Activated CD8-positive, alpha-beta T cell treated with anti-CD3 and anti-CD28 coated beads, Interleukin-2, amount 10 ng/mL, durations not matched to agents 7 days and 5 days (primary cell): Measurements from ENCODE around the gene CSKMT. TPM values are rescaled to one million over a fixed set of nuclear protein-coding genes. Genes with fewer than 3 reads are reported as not detected.

Experiments used
- ATAC-seq: fragments of 150-1000 bp; cut with Tn5 transposase; one replicate; pipeline ENCODE4 v1.10.0; 2021; ENCODE audit warnings: moderate library complexity
- CTCF ChIA-PET: fragments of 350-600 bp; sonication (Branson Sonifier 250); formaldehyde crosslinking; loops from one replicate; lab custom pipeline; 2021; ENCODE audit warnings: antibody characterized with exemption; lab: Charles Lee
- POLR2A ChIA-PET: fragments of 350-600 bp; sonication (Branson Sonifier 250); formaldehyde crosslinking; loops from one replicate; lab custom pipeline; 2021; ENCODE audit warnings: antibody characterized with exemption; lab: Charles Lee
- DNase-seq: peaks from one replicate; pipeline ENCODE4 v3.0.0-alpha.2; 2020
- H3K27ac Mint-ChIP-seq: one replicate; pipeline ENCODE4 v1.8.0; 2021; ENCODE audit warnings: mild to moderate bottlenecking, mixed read lengths
- H3K27me3 Mint-ChIP-seq: one replicate; pipeline ENCODE4 v1.8.0; 2021; ENCODE audit warnings: low read depth, mixed read lengths
- H3K36me3 Mint-ChIP-seq: one replicate; pipeline ENCODE4 v1.8.0; 2021; ENCODE audit warnings: low read depth, mixed read lengths
- H3K4me1 Mint-ChIP-seq: one replicate; pipeline ENCODE4 v1.8.0; 2021; ENCODE audit warnings: low read depth, mixed read lengths
- H3K4me3 Mint-ChIP-seq: one replicate; pipeline ENCODE4 v1.8.0; 2021; ENCODE audit warnings: mild to moderate bottlenecking, mixed read lengths
- H3K9me3 Mint-ChIP-seq: one replicate; pipeline ENCODE4 v1.8.0; 2022; ENCODE audit warnings: mixed read lengths; ENCODE audit not compliant: insufficient read depth
- total RNA-seq, 2 experiments: library from RNA; stranded (reverse); gene quantifications; one replicate each; pipeline ENCODE4 v1.2.3, GENCODE V29; 2021

CSKMT gene
- total RNA-seq, 2 experiments from 2014 or later = 21.9 to 22.8 TPM

DNA sequence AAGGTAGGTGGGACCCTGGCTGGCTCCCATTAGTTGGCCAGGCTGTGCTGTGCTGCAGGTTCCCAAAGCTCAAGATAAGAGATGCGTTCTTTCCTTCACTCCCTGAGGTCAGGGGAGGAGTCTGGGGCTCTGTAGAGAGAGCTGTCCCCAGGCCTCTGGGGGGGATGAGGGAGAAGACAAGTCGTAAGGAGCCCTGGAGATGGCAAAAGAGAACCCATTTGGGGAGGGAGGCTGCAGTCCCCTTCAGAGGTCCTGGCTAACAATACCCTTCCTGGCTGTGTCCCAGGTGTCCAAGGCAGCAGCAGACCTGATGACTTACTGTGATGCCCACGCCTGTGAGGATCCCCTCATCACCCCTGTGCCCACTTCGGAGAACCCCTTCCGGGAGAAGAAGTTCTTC lies 43.3 kb downstream of the CSKMT start:
- DNase-seq (no peak), ATAC-seq (no peak)
- Mint-ChIP-seq H3K27ac (peak overlapping the region; percentile 95), H3K27me3 (no peaks in the 10 kb centered on the region), H3K4me1 (peaks cover 63% of the 10 kb centered on the region), H3K9me3 (no peaks in the 10 kb centered on the region), H3K36me3 (peaks cover 47% of the 10 kb centered on the region), H3K4me3 (peak overlapping the region; percentile 85)
- POLR2A ChIA-PET = interaction anchor here (0.9 to 11.7 kb wide), 23 partner anchors 9 to 173 kb away, joined by 3 to 123 read pairs (median 6); partner anchors contain the start of genes C11orf98, CSKMT, EEF1G and HNRNPUL2
- CTCF ChIA-PET = interaction anchor here (0.8 to 3.6 kb wide), 5 partner anchors 11 to 148 kb away, joined by 3 to 15 read pairs (median 3); partner anchors contain the start of genes HNRNPUL2 and TUT1

DNA sequence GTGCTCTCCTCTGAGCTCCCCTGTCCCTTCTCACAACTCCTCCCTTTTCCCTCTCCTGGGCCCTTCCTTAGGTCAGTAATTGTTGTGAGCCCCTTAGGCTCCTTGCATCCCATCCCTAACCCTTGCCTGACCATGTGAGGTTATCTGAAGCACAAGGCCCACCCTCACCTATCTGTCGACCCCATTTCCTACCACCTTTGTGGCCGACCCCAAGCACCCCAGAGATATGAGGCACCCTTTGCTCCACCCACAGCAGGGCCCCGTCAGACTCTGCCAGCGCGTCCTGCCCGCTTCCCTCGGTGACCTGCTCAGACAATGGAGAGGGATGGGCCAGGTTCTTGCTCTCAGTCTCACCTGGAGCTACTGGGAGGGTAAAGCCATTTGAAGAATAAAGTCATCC lies 43.7 kb downstream of the CSKMT start:
- ChIA-PET POLR2A (interaction anchor here (0.6 to 11.7 kb wide), 26 partner anchors 9 to 569 kb away, joined by 3 to 123 read pairs (median 6); partner anchors contain the start of genes C11orf98, CSKMT, EEF1G and HNRNPUL2), CTCF (interaction anchor here (1.0 to 3.6 kb wide), 7 partner anchors 11 to 284 kb away, joined by 3 to 15 read pairs (median 4); partner anchors contain the start of genes HNRNPUL2 and TUT1)
- H3K27me3 Mint-ChIP-seq = no peaks in the 10 kb centered on the region
- ATAC-seq = peak; percentile 36
- DNase-seq = peak; percentile 73
- peaks cover 67% of the 10 kb centered on the region for H3K4me1 Mint-ChIP-seq
- peak overlapping the region; percentile 95 for H3K27ac Mint-ChIP-seq
- H3K9me3 Mint-ChIP-seq = no peaks in the 10 kb centered on the region
- peak overlapping the region; percentile 85 for H3K4me3 Mint-ChIP-seq
- H3K36me3 Mint-ChIP-seq = peaks cover 51% of the 10 kb centered on the region

DNA sequence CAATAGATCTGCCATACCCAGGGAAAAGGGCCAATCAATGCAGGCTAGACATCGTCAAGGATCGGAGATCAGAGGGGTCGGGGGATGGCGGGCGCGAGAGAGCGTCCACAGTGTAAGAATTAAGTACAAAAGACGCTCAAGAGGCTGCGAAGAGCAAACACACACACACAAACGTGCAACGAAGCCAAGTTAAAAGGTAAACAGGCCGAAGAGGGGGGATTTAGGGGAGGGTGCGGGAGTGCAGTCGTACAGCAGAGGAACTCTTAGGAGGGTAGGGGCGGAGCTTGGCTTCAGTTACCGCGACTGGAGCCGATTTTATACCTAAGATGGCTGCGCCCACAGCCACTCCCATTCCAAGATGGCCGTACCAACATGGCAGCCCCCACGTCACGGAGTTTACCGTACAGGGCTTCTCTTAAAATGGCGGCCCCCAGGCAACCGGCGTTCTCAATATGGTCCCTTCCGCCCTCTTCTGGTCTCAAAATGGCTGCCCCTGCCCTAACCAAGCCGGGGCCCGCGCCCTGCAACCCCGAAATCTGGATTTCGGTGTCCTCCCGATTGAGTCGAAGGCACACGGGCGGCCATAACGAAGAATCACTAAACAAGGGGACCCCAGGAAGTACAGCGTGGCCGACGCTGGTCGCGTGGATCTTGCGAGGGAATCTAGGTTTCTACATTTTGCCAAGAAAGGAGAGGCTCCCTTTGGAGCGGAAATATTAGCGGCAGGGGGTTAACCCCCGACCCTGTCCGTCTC lies 44.3 kb downstream of the CSKMT start:
- H3K36me3 Mint-ChIP-seq = peaks cover 56% of the 10 kb centered on the region
- ATAC-seq (peak; percentile 79), DNase-seq (peak; percentile 99)
- peak overlapping the region; percentile 95 for H3K27ac Mint-ChIP-seq
- CTCF ChIA-PET = interaction anchor here (1.0 to 3.6 kb wide), 6 partner anchors 18 to 285 kb away, joined by 3 to 15 read pairs (median 4); partner anchors contain the start of gene HNRNPUL2
- no peaks in the 10 kb centered on the region for H3K9me3 Mint-ChIP-seq
- POLR2A ChIA-PET = interaction anchor here (0.6 to 11.7 kb wide), 31 partner anchors 8 to 570 kb away, joined by 3 to 123 read pairs (median 5); partner anchors contain the start of genes C11orf98, CSKMT, EEF1G and HNRNPUL2
- no peaks in the 10 kb centered on the region for H3K27me3 Mint-ChIP-seq
- H3K4me1 Mint-ChIP-seq = peaks cover 73% of the 10 kb centered on the region
- peak overlapping the region; percentile 85 for H3K4me3 Mint-ChIP-seq

DNA sequence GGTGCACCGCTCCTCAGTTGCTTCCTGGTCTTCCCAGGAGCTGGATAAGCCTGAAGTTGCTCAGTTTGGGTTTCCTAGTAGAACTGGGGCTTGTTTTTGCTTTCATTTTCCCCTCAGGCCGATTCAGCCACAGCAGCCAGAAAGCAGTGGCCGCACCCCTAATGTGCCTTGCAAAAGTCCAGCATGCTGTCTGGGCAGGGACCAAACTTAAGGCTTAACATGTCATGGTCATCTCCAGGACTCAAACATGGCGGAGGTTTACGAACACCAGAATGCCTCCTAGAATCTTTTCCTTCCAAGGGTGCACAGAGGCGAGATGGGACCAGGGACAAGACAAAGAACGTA lies 44.9 kb downstream of the CSKMT start:
- ChIA-PET POLR2A (interaction anchor here (0.6 to 11.7 kb wide), 19 partner anchors 8 to 172 kb away, joined by 3 to 123 read pairs (median 5); partner anchors contain the start of genes C11orf98, CSKMT, HNRNPUL2 and LBHD1), CTCF (interaction anchor here (1.0 to 3.6 kb wide), 5 partner anchors 17 to 285 kb away, joined by 4 to 15 read pairs (median 5); partner anchors contain the start of gene HNRNPUL2)
- H3K4me3 Mint-ChIP-seq = peak overlapping the region; percentile 85
- peak; percentile 59 for DNase-seq
- no peaks in the 10 kb centered on the region for H3K9me3 Mint-ChIP-seq
- peaks cover 60% of the 10 kb centered on the region for H3K36me3 Mint-ChIP-seq
- peak overlapping the region; percentile 95 for H3K27ac Mint-ChIP-seq
- ATAC-seq = no peak
- H3K27me3 Mint-ChIP-seq = no peaks in the 10 kb centered on the region
- peaks cover 77% of the 10 kb centered on the region for H3K4me1 Mint-ChIP-seq

DNA sequence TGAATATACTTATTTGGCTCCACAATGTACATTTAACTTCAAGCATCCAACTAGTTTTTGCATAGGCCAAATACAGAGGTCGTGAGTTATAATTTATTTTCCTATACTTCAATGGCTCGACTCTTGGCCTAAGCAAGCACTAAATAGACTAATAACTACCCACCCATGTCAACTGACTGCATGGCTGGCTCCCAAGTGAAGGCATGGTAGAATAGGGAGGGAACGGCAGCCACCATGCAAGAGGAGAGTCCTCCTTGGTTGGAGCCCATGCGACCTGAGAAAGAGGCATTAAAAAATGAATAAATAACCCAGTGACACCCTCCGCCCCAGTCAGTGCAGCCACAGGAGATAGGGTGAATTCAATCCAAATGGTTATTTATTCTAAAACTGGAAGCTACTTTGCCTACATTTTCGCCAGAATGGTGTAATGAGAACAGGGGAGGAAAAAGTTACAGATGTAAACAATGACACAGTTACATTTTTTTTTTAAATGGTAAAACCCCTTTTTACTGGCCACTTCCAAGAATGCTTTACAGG lies 47.2 kb downstream of the CSKMT start:
- ATAC-seq = no peak
- peaks cover 72% of the 10 kb centered on the region for H3K36me3 Mint-ChIP-seq
- no peaks in the 10 kb centered on the region for H3K9me3 Mint-ChIP-seq
- peak overlapping the region; percentile 79 for H3K27ac Mint-ChIP-seq
- no peak for DNase-seq
- POLR2A ChIA-PET = interaction anchor here (0.6 to 11.7 kb wide), 5 partner anchors 14 to 143 kb away, joined by 3 to 123 read pairs (median 4); partner anchors contain the start of genes GANAB, HNRNPUL2 and TTC9C
- peak overlapping the region; percentile 3 for H3K4me3 Mint-ChIP-seq
- H3K4me1 Mint-ChIP-seq = peaks cover 78% of the 10 kb centered on the region
- CTCF ChIA-PET = interaction anchor here (1.0 to 1.2 kb wide), 2 partner anchors 121 to 145 kb away, joined by 3 to 4 read pairs; partner anchors contain the start of gene TUT1
- H3K27me3 Mint-ChIP-seq = no peaks in the 10 kb centered on the region

- ChIA-PET CTCF (interaction anchor here (1.0 to 1.2 kb wide), 2 partner anchors 122 to 145 kb away, joined by 3 to 4 read pairs; partner anchors contain the start of gene TUT1), POLR2A (interaction anchor here (1.1 to 11.7 kb wide), 4 partner anchors 13 to 143 kb away, joined by 3 to 123 read pairs (median 6); partner anchors contain the start of genes GANAB, HNRNPUL2 and TTC9C)
- H3K36me3 Mint-ChIP-seq = peaks cover 76% of the 10 kb centered on the region
- peaks cover 77% of the 10 kb centered on the region for H3K4me1 Mint-ChIP-seq
- peak overlapping the region; percentile 39 for H3K4me3 Mint-ChIP-seq
- H3K27ac Mint-ChIP-seq = peak overlapping the region; percentile 79
- no peaks in the 10 kb centered on the region for H3K27me3 Mint-ChIP-seq
- ATAC-seq (no peak), DNase-seq (no peak)
- no peaks in the 10 kb centered on the region for H3K9me3 Mint-ChIP-seq
Observed at GRCh38 chr11:62712861-62713260, 47.7 kb downstream of the CSKMT start.

DNA sequence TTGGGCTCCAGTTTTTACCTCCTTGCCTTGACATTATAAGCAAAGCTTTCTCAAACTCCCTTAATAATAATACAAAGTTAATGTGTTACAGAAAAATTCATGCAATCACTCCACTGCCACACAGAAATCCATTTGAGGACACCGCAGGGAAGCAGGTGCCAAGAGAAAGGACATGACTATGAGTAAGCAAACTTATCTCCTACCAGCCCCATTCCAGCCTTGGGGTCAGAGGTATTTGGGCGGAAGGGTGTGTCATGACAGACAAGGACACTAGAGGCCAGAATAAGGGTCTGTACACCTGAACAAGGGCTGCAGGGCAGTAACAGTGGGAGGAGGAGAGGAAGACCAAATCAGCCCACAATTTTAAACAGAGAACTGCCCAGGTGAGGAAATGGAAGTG lies 48.2 kb downstream of the CSKMT start:
- CTCF ChIA-PET = interaction anchor here (0.9 to 1.1 kb wide), 2 partner anchors 24 to 33 kb away, joined by 3 to 5 read pairs; no protein-coding TSS in a partner anchor
- DNase-seq (no peak), ATAC-seq (no peak)
- Mint-ChIP-seq H3K27ac (peak overlapping the region; percentile 79), H3K9me3 (no peaks in the 10 kb centered on the region), H3K36me3 (peaks cover 79% of the 10 kb centered on the region), H3K4me3 (peak overlapping the region; percentile 39), H3K27me3 (no peaks in the 10 kb centered on the region), H3K4me1 (peaks cover 77% of the 10 kb centered on the region)
- POLR2A ChIA-PET = interaction anchor here (1.1 to 11.7 kb wide), 4 partner anchors 13 to 142 kb away, joined by 3 to 123 read pairs (median 6); partner anchors contain the start of genes GANAB, HNRNPUL2 and TTC9C

DNA sequence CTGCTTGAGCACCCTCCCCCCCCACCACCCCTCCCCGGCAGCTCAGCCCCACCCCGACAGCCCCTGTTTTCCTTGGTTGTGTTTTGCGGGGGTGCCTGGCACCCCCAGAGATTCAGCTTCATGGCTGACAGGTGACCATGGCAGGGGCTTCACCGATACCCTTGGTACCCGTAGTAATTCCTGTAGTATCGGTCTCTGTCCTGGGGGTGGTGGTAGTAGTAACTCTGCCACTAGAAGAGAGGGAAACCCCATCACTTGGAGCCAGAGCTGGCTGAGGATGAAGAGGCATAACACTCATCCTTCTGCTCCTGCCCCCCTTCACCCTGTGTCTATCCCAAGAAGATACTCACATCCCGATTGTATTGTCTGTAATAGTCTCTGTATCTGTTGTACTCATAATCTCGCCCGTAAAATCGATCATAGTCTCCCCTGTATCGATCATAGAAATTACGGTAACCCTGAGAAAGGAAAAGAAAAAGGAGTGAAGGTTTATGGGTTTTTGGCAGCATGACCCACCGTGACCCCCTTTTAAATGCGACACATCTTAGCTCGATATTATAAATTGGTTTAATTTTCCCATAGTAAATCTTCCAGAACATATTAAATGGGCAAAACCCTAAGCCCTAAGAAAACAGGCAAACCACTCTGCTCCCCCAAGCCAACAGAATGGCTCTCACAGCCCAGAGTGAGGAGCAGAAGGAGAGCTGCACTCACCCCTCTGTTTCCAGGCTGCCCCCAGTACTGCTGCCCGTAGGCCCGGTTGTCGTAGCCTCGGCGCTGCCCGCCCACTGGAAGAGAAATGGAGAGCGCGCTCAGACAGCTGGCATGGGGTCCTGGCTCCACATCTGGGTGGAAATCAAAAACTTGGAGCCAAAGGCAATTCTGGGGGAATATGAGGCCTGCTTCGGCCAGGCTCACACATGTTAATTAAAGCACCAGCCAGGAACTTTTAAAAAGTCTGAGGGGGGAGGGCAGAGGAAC lies 50.3 kb downstream of the CSKMT start:
- peaks cover 88% of the 10 kb centered on the region for H3K36me3 Mint-ChIP-seq
- peaks cover 70% of the 10 kb centered on the region for H3K4me1 Mint-ChIP-seq
- CTCF ChIA-PET = interaction anchor here (0.9 to 1.6 kb wide), 3 partner anchors 9 to 163 kb away, joined by 3 to 4 read pairs (median 3); partner anchors contain the start of gene HNRNPUL2

GRCh38 chr11:62716206-62716605 lies 51.1 kb downstream of the CSKMT start:
- Mint-ChIP-seq H3K9me3 (no peaks in the 10 kb centered on the region), H3K27ac (peak overlapping the region; percentile 40), H3K4me1 (peaks cover 71% of the 10 kb centered on the region), H3K36me3 (peaks cover 89% of the 10 kb centered on the region), H3K27me3 (no peaks in the 10 kb centered on the region), H3K4me3 (no peak overlapping the region)
- DNase-seq (no peak), ATAC-seq (no peak)
- CTCF ChIA-PET = interaction anchor here (0.9 to 1.6 kb wide), 3 partner anchors 8 to 163 kb away, joined by 3 to 5 read pairs (median 4); partner anchors contain the start of gene HNRNPUL2
- POLR2A ChIA-PET = interaction anchor here (0.9 to 11.7 kb wide), 3 partner anchors 10 to 125 kb away, joined by 3 to 123 read pairs (median 4); partner anchors contain the start of genes C11orf98, CSKMT, HNRNPUL2 and TTC9C

More for the DNA sequence above, 50.3 kb downstream of the CSKMT start:
- Mint-ChIP-seq H3K4me3 (no peak overlapping the region), H3K27ac (peak overlapping the region; percentile 78), H3K27me3 (no peaks in the 10 kb centered on the region), H3K9me3 (no peaks in the 10 kb centered on the region)
- DNase-seq = no peak
- POLR2A ChIA-PET = interaction anchor here (0.9 to 11.7 kb wide), 3 partner anchors 11 to 51 kb away, joined by 3 to 123 read pairs (median 3); partner anchors contain the start of genes C11orf98, HNRNPUL2 and TTC9C
- ATAC-seq = no peak

- no peaks in the 10 kb centered on the region for H3K9me3 Mint-ChIP-seq
- ChIA-PET POLR2A (interaction anchor here (0.9 to 11.7 kb wide), 4 partner anchors 8 to 124 kb away, joined by 3 to 123 read pairs (median 4); partner anchors contain the start of genes C11orf98, CSKMT, HNRNPUL2 and TTC9C), CTCF (interaction anchor here (1.6 kb wide), 2 partner anchors 7 to 10 kb away, joined by 4 to 5 read pairs; partner anchors contain the start of gene HNRNPUL2)
- peaks cover 89% of the 10 kb centered on the region for H3K36me3 Mint-ChIP-seq
- H3K4me3 Mint-ChIP-seq = no peak overlapping the region
- H3K27ac Mint-ChIP-seq = no peak overlapping the region
- ATAC-seq (no peak), DNase-seq (no peak)
- H3K4me1 Mint-ChIP-seq = peaks cover 76% of the 10 kb centered on the region
- H3K27me3 Mint-ChIP-seq = no peaks in the 10 kb centered on the region
Observed at GRCh38 chr11:62716816-62717215, 51.7 kb downstream of the CSKMT start.
